GM19397 (cell line): ENCODE measurements around the gene LIMA1.
"Not testable (repeated sequence)": the region's sequence is repeated elsewhere in the genome, so short reads cannot be mapped to it uniquely, and the experiment has no call there.

Experiments used
- ATAC-seq: cut with Tn5 transposase; IDR thresholded peaks from one replicate; pipeline ENCODE4 v1.9.1; 2021; ENCODE audit warnings: mild to moderate bottlenecking, moderate library complexity; ENCODE audit not compliant: unreplicated experiment

LIMA1 gene

DNA sequence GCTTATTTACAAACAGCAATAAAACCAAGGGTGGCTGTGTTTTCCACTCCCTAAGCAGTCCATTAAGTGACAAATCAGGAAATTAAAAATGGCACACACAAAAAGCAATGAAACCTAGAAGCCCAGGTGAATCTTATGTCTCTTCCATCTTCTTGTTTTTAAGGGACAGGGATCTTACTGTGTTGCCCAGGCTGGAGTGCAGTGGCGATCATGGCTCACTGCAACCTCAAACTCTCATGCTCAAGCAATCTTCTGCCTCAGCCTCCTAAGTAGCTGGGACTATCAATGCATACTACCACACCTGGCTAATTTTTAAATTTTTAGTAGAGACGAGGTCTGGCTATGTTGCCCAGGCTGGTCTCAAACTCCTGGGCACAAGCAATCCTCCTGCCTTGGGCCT is 63.8 kb downstream of the LIMA1 start:
- no peak for ATAC-seq

DNA sequence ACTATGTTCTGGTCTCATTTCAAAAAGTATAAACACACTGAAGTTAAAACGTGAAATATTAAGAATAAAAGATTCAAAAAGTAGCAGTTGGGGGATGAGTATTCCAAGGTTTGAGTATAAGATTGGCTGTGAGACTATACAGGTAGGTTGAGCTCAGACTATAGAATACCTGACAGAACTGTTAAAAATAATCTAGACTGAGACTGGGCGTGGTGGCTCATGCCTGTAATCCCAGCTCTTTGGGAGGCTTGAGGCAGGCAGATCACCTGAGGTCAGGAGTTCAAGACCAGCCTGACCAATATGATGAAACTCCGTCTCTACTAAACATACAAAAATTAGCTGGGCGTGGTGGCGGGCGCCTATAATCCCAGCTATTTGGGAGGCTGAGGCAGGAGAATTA is 64.3 kb downstream of the LIMA1 start:
- not testable (repeated sequence) for ATAC-seq

DNA sequence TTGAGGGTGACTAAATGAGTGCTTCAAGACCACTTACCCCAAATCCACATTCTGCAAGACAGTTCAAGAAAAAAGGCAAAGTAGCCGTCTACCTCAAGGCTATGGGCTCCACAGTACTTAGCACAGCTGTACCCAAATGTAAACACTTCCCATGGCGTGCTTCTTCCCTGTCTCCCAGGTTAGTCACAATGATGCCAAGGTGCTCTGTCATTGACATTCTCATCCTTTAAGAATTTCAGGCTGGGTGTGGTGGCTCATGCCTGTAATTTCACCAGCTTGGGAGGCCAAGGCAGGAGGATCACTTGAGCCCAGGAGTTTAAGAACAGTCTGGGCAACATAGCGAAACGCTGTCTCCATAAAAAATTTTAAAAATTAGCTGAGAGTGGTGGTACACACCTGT is 64.9 kb downstream of the LIMA1 start:
- ATAC-seq: no peak

DNA sequence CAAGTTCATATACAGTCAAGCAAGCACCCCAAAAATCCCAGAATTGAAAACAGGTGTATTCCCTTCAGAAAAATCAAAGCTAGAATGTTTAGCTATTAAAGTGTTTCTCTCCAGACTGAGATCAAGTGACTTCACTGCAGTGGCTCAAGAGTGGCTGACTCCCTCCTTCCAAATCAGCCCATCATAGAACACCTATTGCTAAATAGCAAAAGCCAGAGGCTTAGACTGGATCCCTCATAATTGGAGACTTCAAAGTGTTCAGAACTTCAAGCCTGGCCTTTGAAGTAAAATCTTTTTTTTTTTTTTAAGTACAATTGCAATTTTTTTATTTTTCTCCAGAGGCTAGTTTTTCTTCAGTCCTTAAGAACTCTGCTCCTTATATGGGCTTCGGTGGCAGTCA is 66.1 kb downstream of the LIMA1 start:
- ATAC-seq: no peak

DNA sequence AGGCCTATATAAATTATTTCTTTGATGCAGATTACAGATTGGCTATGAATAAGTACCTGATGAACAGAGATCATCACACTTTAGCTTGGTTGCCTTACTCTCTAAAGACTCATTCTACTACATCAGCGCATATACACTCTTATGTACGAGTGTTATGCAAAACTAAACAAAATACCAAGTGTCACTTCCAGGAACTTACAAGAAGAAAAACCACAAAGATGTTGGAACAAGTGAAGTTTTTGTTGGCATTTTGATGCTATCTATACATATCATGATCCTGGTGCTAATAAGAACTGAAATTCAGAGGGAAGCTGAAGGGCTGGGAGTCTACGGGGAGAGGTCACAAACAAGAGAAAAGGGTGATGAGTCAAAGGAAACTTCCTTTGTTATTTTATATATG is 68.3 kb downstream of the LIMA1 start:
- no peak for ATAC-seq

DNA sequence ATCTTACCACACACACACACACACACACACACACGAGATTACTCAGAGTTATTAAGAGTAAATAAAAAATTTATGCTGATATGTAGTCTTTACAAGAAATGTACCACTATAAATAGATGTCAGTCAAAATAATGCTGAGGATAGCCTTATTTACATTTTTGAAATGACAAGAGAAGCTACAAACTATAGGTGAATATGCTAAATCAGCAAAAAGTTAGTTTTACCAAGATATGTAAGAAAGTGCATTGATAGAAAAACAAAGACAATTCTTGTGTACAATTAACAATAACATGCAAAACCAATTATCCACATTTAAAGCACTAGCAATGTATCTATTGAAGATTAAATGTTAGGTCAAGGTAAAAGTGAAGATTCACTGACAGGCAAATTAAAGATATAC is 69.3 kb downstream of the LIMA1 start:
- no peak for ATAC-seq

DNA sequence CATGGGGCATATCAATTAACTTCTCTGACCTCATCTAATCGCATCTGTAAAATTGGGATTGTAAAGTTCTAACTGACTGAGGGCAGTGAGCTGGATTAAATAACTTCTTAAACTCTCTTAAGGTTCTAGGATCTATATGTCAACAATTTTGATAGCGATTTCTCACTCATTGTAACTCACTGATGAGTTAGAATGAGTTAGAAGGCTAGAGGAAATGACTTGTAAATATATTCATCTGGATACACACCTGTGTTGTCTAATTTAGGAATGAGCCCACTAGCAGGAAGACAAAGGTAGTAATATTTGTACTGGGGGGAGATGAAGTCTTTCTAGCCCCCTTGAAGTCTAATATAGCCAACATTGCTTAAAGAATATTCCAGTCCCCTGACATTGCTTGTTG is 69.9 kb downstream of the LIMA1 start:
- ATAC-seq: no peak

DNA sequence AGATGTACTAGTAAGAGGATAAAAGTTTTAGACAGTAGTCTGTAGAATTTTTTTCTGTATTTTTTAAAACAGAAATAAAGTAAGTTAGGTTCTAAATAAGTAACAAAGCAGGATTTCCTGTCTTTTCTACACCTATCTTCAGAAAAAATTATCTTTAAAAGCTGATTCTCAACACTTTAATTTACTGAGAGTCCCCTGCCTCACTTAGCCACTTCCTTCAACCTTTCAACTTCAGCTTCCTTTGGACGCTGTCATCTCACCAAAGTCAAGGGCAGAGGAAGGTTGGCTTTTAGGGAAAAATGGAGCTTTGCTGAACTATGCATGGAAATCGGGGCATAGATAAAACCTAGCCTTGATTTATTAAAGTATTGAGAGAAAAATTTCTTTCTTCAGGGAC is 71.3 kb downstream of the LIMA1 start:
- no peak for ATAC-seq

DNA sequence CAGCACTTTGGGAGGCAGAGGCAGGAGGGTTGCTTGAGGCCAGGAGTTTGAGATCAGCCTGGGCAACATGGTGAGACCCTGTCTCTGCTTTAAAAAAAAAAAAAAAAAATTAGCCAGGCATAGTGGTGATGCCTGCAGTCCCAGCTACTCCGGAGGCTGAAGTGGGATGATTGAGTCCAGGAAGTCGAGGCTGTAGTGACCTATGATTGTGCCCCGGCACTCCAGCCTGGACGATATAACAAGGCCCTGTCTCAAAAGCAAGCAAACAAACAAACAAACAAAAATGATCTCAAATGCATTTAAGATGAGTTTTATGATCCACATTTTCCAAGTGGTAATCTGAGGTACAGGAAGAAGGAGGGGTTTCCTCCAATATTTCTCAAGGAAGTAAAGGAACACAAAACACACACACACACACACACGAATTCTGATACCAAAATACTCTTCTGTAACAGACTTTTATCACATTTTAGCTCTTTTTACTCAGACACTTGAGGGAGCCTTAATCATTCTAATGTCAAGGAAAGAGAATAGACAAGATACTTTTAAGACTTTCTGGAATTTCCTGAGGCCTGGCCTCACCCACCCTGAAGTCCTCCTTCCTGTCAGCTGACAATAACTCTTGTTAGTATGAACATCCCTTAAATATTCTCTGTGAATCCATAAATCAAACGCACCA is 71.8 kb downstream of the LIMA1 start:
- no peak for ATAC-seq

DNA sequence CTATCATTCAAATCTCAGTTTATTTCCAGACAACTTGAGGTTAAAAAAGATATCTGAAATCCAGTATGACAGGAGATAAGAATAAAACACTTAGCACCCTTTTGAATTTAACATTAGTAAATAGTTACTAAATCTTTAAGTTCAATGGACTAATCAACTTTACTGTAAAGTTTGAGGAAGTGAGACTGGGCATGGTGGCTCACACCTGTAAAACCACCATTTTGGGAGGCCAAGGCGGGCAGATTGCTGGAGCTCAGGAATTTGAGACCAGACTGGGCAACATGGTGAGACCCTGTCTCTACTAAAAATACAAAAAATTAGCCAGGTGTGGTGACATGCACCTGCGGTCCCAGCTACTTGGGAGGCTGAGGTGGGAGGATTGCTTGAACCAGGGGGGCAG is 75.9 kb downstream of the LIMA1 start:
- ATAC-seq: no peak

DNA sequence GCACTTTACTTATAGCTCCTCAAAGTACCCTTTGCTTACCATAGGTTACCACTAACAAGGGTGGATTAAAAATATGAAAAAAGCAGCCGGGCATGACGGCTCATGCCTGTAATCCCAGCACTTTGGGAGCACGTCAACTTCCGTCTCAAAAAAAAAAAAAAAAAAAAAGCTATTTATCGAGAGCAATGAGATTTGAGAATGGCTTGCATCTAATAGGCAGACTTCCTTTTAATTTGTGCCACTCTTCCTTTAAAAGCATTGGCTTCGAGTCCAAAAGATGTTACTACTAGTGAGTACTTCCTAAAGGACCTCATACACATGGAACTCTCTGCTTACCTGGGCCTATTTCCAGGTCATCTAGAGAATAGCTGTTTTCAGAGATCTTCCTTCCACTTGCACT is 77.7 kb downstream of the LIMA1 start:
- no peak for ATAC-seq

DNA sequence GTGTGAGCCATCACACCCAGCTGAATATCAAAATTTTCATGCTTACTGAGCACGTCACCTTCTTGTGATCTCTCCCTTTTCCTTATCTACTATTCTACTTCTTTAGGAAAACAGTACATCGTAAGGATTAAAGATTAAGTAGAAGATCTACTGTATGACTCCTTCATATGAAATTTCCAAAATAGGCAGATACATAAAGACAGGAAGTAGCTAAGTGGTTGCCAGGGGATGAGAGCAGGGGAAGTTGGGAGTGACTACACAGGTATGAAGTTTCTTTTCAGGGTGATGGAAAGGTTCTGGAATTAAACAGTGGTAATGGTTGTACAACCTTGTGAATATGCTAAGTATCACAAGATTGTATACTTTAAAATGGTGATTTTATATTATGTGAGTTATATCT is 79.6 kb downstream of the LIMA1 start:
- ATAC-seq: no peak

DNA sequence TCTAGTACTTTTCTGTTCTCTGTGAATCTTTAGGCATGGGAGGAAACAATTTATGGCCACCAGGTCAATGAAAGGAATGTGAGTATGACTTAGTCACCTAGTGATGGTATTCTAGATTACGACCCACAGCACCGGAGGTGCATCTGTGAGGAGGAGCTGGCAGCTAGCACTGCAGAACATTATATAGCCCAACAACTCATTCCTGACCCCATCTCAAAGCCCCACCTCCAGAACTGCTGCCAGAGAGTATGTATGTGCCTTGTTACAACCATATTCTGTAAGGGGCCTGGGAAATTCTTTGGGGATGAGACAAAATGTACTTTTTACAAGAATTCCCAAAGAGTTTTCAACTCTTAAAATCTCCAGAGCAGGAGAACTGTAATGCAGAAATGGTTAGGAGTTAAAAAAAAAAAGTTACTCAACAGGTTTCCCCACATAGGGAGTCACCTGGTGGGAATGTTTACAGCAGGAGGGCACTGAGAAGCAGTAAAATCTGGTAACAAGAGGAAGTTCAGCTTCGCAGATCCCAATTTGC is 81.3 kb downstream of the LIMA1 start:
- no peak for ATAC-seq

DNA sequence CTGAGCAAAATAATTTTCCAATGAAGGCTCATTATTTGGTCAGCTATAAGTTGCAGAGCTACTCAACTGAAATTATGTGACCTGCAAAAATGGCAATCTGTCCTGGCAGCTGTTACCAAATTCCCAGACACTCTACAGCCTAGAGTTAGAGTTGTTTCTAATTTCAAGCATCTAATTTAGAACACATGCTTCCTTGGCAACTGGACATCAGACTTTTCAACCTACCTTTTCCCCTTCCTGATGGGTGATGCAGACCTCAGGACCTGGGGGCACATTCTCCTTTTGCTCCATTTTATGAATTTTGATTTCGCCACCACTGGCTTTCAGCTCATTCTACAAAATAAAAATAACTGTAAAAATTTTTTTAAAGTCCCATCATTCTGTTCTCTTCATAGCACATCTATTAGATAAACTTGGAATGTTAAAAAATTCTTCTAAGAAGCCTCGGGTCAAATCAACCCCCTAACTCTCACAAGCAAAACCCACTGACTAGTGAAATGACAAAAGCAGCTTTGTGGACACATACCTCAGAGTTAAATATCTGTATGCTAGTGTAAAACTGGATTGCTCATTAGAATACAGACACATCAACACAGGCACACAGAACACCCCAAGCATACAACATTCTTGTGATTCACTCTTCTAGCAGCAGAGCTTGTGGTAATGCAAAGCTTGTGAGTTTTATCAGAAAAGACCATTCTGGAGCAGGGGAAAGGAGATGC is 82.6 kb downstream of the LIMA1 start:
- ATAC-seq: no peak

DNA sequence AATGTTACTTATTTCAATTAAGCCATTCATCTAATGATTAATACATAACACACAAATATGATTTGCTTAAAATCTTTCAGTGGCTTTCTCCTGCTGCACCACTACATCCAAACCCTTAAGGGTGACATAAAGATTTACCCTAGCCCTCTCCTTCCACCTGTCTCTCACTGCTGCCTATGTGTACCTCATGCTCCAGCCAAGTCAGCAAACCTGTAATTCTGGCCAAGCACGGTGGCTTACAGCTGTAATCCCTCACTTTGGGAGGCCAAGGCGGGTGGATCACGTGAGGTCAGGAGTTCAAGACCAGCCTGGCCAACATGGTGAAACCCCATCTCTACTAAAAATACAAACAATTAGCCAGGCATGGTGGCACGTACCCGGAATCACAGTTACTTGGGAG is 84.5 kb downstream of the LIMA1 start:
- no peak for ATAC-seq

DNA sequence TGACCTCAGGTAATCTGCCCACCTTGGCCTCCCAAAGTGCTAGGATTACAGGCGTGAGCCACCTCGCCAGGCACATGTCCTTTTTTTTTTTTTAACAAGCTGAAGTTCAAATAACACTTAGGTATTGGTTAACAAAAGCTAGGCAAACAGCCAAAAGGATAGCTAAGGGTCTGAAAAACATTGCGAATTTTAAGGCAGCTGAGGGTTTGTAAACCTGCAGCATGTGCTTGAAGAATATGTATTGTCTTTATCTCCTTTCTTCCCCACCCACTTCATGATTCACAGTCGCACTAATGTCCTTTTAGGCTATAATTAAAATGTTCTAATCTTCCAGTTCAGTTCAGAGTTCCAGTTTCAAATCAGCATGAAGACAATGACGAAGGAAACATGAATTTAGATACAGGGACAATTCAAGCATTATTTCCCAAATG is 86.0 kb downstream of the LIMA1 start:
- ATAC-seq: no peak

DNA sequence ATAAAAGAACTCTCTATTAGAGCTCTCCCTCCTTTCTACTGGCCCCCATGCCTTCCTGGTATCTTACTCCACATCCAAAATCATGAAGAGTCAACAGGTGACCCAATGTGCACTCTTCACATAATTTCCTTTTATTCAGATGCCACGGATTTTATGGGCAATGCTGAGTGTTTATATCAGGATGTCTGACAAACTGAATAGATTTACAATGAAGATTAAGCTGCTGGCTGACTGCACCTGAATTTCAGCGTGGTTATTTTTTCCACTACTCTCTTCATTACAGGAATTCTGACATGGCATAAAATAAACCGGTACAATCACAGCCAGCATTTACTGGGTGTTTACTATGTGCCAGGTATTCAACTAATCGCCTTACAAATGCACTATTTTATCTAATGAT is 86.8 kb downstream of the LIMA1 start:
- ATAC-seq: no peak

DNA sequence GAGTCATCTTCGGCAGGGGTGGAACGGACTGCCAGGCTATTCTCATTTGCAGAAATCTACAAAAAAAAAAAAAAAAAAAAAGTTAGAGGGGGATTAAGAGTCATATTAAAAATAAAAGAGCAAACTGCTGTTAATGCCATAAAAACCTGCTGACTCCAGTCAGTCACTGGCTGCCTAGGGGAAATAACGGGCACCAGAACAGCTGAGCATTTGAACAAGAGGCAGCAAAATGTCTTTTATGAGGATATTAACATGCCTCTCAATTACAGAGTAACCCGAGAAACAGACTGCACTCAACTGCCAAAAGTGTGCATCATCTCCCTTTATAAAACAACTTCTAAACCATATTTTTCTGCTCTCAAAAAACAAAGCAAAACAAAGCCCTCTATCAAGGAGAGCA is 87.5 kb downstream of the LIMA1 start:
- ATAC-seq: no peak

DNA sequence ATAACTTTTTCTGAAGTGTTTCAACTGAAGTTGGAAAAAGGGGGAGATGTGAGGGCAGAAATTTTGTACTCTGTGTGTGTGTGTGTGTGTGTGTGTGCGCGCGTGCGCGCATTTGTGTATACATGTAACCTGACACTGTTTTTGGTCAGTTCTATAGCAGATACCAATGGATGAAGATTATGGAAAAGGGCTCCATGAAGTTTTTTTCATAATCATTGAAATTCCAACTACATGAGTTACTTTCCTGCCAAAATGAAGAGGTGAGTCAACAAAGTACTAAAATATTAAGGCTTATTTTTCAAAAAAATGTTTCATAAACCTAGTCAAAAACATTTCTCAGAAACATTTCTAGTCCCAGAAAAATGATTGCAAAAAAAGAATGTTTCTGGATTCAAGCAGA is 90.4 kb downstream of the LIMA1 start:
- ATAC-seq: no peak

DNA sequence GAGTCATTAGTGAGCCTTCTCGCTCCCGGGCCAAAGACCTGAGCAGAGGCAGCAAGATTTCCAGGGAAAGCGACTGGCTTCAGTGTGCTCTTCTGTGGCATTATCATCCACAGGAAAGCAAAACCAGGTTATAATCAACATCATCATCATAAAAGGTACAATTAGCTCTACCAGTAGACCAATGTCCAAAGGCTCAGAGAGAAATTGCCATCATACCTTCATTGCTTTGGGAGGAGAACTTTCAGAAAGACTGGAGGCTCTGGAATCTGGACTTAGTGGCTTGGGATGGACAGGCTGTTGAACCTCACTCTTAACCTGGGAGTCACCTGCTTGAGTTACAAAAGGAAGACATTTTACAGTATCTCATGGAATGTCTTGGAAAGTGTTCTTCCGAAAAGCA is 91.1 kb downstream of the LIMA1 start:
- ATAC-seq: no peak

DNA sequence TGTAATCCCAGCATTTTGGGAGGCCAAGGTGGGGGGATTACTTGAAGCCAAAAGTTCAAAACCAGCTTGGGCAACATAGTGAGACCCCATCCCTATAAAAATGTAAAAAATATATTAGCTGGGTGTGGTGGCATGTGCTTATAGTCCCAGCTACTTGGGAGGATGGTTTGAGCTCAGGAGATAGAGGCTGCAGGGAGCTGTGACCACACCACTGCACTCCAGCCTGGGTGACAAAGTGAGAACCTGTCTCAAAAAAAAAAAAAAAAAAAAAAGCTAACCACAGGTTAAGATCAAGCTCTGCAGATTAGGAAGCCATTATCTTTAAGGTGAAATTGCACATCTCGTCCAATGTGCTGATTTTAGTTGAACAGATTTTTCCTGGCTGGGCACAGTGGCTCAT is 92.5 kb downstream of the LIMA1 start:
- no peak for ATAC-seq

DNA sequence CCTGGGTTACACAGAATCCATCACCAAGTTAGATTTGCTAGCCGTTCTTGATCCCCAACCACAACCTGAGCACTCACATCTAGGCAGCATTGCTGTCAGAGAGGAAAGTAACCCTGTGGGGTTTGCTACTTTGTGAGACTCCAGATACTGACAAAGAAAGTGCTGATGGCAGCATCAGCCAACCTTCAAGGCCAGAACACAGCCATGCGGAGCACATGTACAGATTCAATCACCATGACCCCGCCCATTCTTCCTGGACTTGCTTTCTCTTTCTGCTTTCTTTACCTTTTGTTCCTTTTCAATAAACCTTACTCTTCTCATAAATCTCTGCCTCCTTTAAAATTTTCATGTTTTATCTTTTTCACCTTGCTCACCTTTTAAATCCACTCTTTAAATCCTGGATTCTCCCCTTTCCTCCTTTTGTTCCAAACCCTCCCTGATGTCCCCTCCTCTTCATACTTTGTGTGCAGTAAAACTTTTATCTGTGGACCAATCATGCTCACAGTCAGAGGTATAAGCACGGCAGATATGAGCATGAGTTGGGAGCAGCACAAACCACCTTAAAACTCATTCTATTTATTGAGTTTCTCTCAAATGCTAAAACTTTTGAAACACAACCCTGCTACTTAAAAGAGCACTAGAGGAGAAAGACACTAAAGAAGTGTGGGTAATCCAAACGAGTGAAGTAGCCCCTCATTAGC is 94.3 kb downstream of the LIMA1 start:
- ATAC-seq: no peak
